GM12878 (cell line): ENCODE results near the gene SRSF12. TPM values are rescaled to one million over a fixed set of nuclear protein-coding genes. Genes with fewer than 3 reads are reported as not detected.

Source experiments
- BMI1 ChIP-seq: fragments of 450-650 bp; IDR thresholded peaks from 2 replicates; pipeline ENCODE4 v1.6.1; 2016; ENCODE audit warnings: mild to moderate bottlenecking, moderate library complexity, borderline replicate concordance
- HCFC1 ChIP-seq: fragments of 150-350 bp; IDR thresholded peaks from 2 replicates; pipeline ENCODE4 v1.6.1; 2014; ENCODE audit warnings: low read length
- IRF3 ChIP-seq: fragments of 450-650 bp; IDR thresholded peaks from 2 replicates; pipeline ENCODE4 v1.6.1; 2014; ENCODE audit warnings: mild to moderate bottlenecking
- LARP7 ChIP-seq: fragments of 450-650 bp; IDR thresholded peaks from 2 replicates; pipeline ENCODE4 v1.6.1; 2017; ENCODE audit warnings: mild to moderate bottlenecking
- MXI1 ChIP-seq: fragments of 150-350 bp; IDR thresholded peaks from 2 replicates; pipeline ENCODE4 v1.6.1; 2011; ENCODE audit warnings: low read depth, mild to moderate bottlenecking, inconsistent platforms, low read length, improper control_type of control experiment
- MYC ChIP-seq: IDR thresholded peaks from 2 replicates; pipeline ENCODE4 v1.6.1; 2011; ENCODE audit warnings: mild to moderate bottlenecking, low read length, moderate library complexity, inconsistent platforms; ENCODE audit not compliant: insufficient read depth, insufficient replicate concordance, insufficient read length, severe bottlenecking
- NFIC ChIP-seq: IDR thresholded peaks from 2 replicates; pipeline ENCODE4 v1.6.1; 2012; ENCODE audit warnings: low read depth, mild to moderate bottlenecking, inconsistent platforms, low read length, moderate library complexity
- NR2C2 ChIP-seq: IDR thresholded peaks from 2 replicates; pipeline ENCODE4 v1.6.1; 2011; ENCODE audit warnings: borderline replicate concordance, low read depth; ENCODE audit not compliant: control insufficient read depth, insufficient read length
- PAX5 ChIP-seq: IDR thresholded peaks from 2 replicates; pipeline ENCODE4 v1.6.1; 2011; ENCODE audit warnings: low read depth, low read length, borderline replicate concordance
- REST ChIP-seq: IDR thresholded peaks from 2 replicates; pipeline ENCODE4 v1.6.1; 2012; ENCODE audit warnings: mild to moderate bottlenecking, low read depth, low read length
- SREBF1 ChIP-seq: IDR thresholded peaks from 2 replicates; pipeline ENCODE4 v1.6.1; 2012; ENCODE audit warnings: mild to moderate bottlenecking, low read length
- STAT1 ChIP-seq: fragments of 450-650 bp; conservative IDR thresholded peaks from 2 replicates; pipeline ENCODE4 v1.6.1; 2014; ENCODE audit warnings: antibody characterized with exemption, mild to moderate bottlenecking
- STAT3 ChIP-seq: IDR thresholded peaks from 2 replicates; pipeline ENCODE4 v1.6.1; 2011; ENCODE audit warnings: low read depth, low read length, improper control_type of control experiment
- SUPT20H ChIP-seq: IDR thresholded peaks from 2 replicates; pipeline ENCODE4 v1.6.1; 2011; ENCODE audit warnings: low read depth, mild to moderate bottlenecking, low read length, moderate library complexity, borderline replicate concordance; ENCODE audit not compliant: control insufficient read depth
- TBL1XR1 ChIP-seq: IDR thresholded peaks from 2 replicates; pipeline ENCODE4 v1.6.1; 2012; ENCODE audit warnings: low read depth, low read length, improper control_type of control experiment
- TCF7 ChIP-seq: IDR thresholded peaks from 2 replicates; pipeline ENCODE4 v1.6.1; 2014; ENCODE audit warnings: antibody characterized with exemption, borderline replicate concordance
- ZBTB40 ChIP-seq: fragments of 450-650 bp; IDR thresholded peaks from 2 replicates; pipeline ENCODE4 v1.6.1; 2016; ENCODE audit warnings: mild to moderate bottlenecking, moderate library complexity, borderline replicate concordance
- polyA plus RNA-seq, 11 experiments: library from polyadenylated mRNA; depleted of rRNA in 4 of 11; unstranded in 6 of 11; stranded (reverse) in 5 of 11; fragments of >200 nt; fragmentation: Nextera tagmentation in 4 of 11; fragmentation: Illumina TruSeq in 1 of 11; extraction: Ambion mirVana in 4 of 11; extraction: Trizol in 1 of 11; gene quantifications; 1 replicate in 1 of 11; 2 replicates in 10 of 11; pipeline versions ENCODE4 v1.2.1 to v1.2.3, GENCODE V29; 2011 to 2016; ENCODE audit warnings: inconsistent platforms in 2 of 11, missing spikeins in 2 of 11, low read depth in 1 of 11
- total RNA-seq, 4 experiments: library from RNA; depleted of rRNA in 3 of 4; stranded (reverse); fragments of >200 nt in 3 of 4; fragmentation: Illumina TruSeq in 1 of 4; extraction: Trizol in 1 of 4; gene quantifications; 2 replicates each; pipeline versions ENCODE4 v1.2.1 to v1.2.3, GENCODE V29; 2013 to 2021
- TF ChIP-seq, protein P1 (sequence below): fragments of 450-650 bp; IDR thresholded peaks from 2 replicates; pipeline ENCODE4 v1.6.1; 2017; ENCODE audit warnings: antibody characterized with exemption, mild to moderate bottlenecking, moderate library complexity

SRSF12 gene
- total and polyA plus RNA-seq, 10 of the 15 experiments (the other 5 are each of a cell fraction or from before 2014, with no cell fraction given): 0.03 to 0.23 TPM; not detected in 8

- TF ChIP-seq MYC (no peak), MXI1 (peak; percentile 61), BMI1 (no peak), REST (0 out of 2 replicates have a peak, but pooled peaks have one; percentile 29), ZBTB40 (no peak), HCFC1 (no peak), STAT3 (no peak), TBL1XR1 (no peak), NR2C2 (no peak), SUPT20H (no peak), STAT1 (no peak), IRF3 (no peak), PAX5 (0 out of 2 replicates have a peak, but pooled peaks have one; percentile 57), TCF7 (no peak), LARP7 (peak; percentile 94), NFIC (no peak), SREBF1 (no peak)
- TF ChIP-seq, protein P1, sequence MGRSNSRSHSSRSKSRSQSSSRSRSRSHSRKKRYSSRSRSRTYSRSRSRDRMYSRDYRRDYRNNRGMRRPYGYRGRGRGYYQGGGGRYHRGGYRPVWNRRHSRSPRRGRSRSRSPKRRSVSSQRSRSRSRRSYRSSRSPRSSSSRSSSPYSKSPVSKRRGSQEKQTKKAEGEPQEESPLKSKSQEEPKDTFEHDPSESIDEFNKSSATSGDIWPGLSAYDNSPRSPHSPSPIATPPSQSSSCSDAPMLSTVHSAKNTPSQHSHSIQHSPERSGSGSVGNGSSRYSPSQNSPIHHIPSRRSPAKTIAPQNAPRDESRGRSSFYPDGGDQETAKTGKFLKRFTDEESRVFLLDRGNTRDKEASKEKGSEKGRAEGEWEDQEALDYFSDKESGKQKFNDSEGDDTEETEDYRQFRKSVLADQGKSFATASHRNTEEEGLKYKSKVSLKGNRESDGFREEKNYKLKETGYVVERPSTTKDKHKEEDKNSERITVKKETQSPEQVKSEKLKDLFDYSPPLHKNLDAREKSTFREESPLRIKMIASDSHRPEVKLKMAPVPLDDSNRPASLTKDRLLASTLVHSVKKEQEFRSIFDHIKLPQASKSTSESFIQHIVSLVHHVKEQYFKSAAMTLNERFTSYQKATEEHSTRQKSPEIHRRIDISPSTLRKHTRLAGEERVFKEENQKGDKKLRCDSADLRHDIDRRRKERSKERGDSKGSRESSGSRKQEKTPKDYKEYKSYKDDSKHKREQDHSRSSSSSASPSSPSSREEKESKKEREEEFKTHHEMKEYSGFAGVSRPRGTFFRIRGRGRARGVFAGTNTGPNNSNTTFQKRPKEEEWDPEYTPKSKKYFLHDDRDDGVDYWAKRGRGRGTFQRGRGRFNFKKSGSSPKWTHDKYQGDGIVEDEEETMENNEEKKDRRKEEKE: no peak
Observed at GRCh38 chr6:89145956-89146717, 28.3 kb upstream of the SRSF12 start, which contains the start of gene PM20D2 (continued).
